Stomach (tissue), 4 donors: ENCODE measurements around the gene PNLDC1.

Experiments used
- CTCF ChIP-seq, 7 experiments: fragments of 450-650 bp in 4 of 7; fragments of 200-600 bp in 3 of 7; sonication (generic) in 3 of 7; IDR thresholded peaks; one replicate each; pipeline ENCODE4 v1.5.1; 2016 to 2019; ENCODE audit warnings: antibody characterized with exemption in 7 of 7, control low read depth in 2 of 7, mild to moderate bottlenecking in 1 of 7
- POLR2A ChIP-seq, 4 donors: fragments of 450-650 bp; IDR thresholded peaks; one replicate each; pipeline ENCODE4 v1.6.1; 2016; ENCODE audit warnings: antibody characterized with exemption in 4 of 4, control low read depth in 2 of 4, mild to moderate bottlenecking in 1 of 4, moderate library complexity in 1 of 4

GRCh38 chr6:159751448-159751847, 48.6 kb upstream of the PNLDC1 start:
- no peak for TF ChIP-seq CTCF (IDR thresholded peaks at IDR 0.05)
- TF ChIP-seq POLR2A (IDR thresholded peaks at IDR 0.05), result no peak
